ENCODE results near the gene IL31RA.

Gene IL31RA

DNA sequence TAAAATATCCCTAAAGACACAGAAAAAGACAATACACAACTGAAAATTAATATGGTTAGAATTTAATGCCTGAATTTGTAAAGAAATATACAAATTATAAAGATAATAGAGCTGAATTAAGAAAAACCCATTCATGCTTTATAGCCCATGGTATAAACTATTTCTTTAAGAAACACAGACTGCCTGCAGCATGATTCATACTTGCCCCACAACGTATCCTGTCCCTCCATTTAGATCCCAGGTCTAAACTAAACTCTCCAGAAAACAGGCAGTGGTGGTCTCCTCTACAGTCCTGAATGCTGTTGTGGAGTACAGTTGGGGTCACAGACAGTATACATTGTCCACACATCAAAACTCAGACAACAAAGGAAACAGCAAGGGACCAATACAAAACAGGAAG is 118.8 kb downstream of the IL31RA start:
- no peak for FAIRE-seq
- no peak for DNase-seq (ENCODE audit: insufficient read length)
- TF ChIP-seq TAF1 (IDR thresholded peaks at IDR 0.05; ENCODE audit: borderline replicate concordance, low read depth, low read length) (no peak), POLR2A (IDR thresholded peaks at IDR 0.05; ENCODE audit: low read depth, low read length) (no peak), POLR2AphosphoS5 (IDR thresholded peaks at IDR 0.05; ENCODE audit: low read depth, low read length) (no peak)
